Rectal smooth muscle tissue (tissue), 1 donor: ENCODE results near the gene KIF5B.
"Not testable (repeated sequence)": the region's sequence is repeated elsewhere in the genome, so short reads cannot be mapped to it uniquely, and the experiment has no call there.

Experiments
- H3K27ac ChIP-seq: one replicate; pipeline ENCODE4 v1.7.0; 2013; ENCODE audit warnings: low read depth, low read length, inconsistent platforms
- H3K27me3 ChIP-seq: one replicate; pipeline ENCODE4 v1.7.0; 2013; ENCODE audit warnings: low read length; ENCODE audit not compliant: control insufficient read depth, insufficient read depth
- H3K36me3 ChIP-seq: one replicate; pipeline ENCODE4 v1.7.0; 2013; ENCODE audit warnings: low read length; ENCODE audit not compliant: control insufficient read depth, insufficient read depth
- H3K4me1 ChIP-seq: one replicate; pipeline ENCODE4 v1.7.0; 2013; ENCODE audit warnings: low read length; ENCODE audit not compliant: control insufficient read depth, insufficient read depth
- H3K4me3 ChIP-seq: one replicate; pipeline ENCODE4 v1.7.0; 2013; ENCODE audit warnings: low read length
- H3K9ac ChIP-seq: one replicate; pipeline ENCODE4 v1.7.0; 2013; ENCODE audit warnings: low read length

KIF5B gene

DNA sequence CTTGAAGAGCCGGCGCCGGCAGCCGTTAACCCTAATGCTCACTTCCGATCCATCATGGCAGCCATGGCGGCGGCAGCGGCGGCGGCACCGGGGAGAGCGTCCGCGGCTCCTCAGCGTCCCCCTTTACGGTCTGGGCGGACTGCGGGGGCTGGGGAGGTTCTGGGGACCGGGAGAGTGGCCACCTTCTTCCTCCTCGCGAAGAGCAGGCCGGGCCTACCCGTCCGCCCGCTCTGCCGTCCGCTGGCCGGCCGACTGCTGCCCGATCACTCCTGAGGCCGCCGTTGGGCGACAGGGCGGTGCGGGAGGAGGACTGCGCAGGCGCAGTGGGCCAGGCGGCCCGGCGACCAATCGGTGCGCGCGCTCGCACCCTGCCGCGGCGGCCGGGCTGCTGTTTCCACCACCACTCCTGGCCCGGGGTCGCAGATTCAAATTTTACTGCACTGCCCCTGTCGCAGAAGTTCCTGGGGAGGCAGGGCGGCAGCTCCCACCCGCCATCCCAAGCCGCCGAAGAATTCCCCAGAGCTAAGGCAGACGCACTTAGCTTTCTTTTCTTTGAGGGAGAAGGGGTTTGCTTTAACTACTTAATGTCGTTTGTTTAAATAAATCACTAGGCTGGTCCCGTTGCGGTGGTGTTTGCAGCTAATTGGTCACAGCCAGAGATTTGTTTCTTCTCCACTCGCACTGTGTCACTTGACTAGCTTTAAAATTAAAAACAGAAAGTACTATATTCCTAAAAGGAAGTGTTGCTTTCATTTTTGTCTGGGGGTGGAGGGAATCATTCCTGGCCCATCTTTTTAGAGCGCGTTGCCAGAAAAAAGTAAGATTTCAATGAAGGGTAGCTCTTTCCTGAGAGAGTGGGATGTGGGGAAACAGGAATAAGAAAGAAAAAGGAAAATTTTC, at the start of gene KIF5B:
Gene KIF5B, minus strand, starts transcription at position 290 of the 900 bp plus-strand sequence. CDS start 452 bp downstream, outside the sequence.
- no peaks in the 10 kb centered on the region for H3K36me3 ChIP-seq
- H3K27me3 ChIP-seq, result no peaks in the 10 kb centered on the region
- H3K27ac ChIP-seq, result peak within 1 kb of the TSS; percentile 91
- peaks cover 7% of the 10 kb centered on the region for H3K4me1 ChIP-seq
- H3K4me3 ChIP-seq, result peak within 1 kb of the TSS; percentile 90
- peak within 1 kb of the TSS; percentile 71 for H3K9ac ChIP-seq

DNA sequence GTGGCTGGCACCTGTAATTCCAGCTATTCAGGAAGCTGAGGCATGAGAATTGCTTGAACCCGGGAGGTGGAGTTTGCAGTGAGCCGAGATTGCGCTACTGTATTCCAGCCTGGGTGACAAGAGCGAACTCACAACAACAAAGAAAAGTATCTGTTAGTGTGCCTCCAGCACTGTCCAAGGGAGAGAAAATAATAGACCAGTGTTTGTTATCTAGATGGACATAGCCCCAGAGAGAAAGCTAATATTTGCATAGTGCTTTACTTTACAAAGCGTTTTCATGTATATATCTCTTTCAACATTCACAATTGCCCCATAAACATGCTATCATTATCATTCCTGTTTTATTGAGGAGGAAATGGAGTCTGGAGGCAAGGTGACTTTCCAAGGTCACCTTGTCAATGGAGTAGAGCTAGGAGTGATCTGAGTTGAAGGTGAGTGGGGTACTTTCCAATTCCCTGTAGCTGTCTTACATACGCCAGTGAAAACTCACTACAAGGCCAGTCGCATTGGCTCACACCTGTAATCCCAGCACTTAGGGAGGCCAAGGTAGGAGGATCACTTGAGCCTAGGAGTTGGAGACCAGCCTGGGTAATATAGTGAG, 49.7 kb upstream of the KIF5B start:
- H3K27ac ChIP-seq, result no peak overlapping the region
- H3K27me3 ChIP-seq, result no peaks in the 10 kb centered on the region
- no peaks in the 10 kb centered on the region for H3K36me3 ChIP-seq
- H3K4me1 ChIP-seq, result no peaks in the 10 kb centered on the region
- no peak overlapping the region for H3K9ac ChIP-seq
- no peak overlapping the region for H3K4me3 ChIP-seq

DNA sequence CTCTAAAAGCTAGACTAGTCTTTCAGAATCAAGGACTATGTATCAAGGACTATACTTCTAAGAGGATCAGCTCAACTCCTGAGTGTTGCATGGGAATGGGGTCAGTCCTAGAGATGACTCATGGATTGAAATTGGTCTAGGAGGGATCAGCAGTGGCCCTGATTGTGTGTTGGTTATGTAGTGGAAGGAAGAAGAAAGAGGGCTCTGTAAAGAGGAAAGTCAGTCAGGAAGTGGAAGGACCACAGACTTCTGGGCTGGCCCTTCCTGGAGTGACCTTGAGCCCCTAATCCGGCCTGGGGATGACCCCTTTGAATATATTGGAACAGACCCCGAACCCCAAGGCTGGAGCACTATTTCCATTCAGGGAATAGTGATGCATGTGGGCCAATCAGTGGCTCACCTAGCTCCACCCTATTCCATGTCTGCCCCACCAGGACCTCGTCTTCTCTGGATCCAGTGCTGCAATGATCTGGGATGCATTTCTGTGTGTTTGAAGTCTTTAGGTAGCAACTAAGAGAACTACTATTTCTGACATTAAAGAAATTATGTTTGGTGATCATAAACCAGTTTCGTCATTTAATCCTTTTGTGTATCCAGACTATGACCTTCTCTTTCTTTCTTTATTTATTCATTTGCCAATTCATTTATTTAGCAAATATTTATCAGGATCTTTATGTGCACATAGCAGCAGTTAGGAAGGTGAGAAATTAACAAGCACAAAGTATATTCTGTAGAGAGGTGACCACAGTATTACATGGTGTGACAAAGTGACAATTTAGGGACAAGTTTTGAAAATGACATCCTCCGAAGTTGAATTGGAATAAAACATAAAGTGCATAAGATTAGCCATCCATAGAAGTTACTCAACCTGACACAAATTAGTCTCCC, 48.6 kb upstream of the KIF5B start:
- Histone ChIP-seq H3K9ac (no peak overlapping the region), H3K27me3 (no peaks in the 10 kb centered on the region), H3K4me1 (no peaks in the 10 kb centered on the region), H3K36me3 (no peaks in the 10 kb centered on the region), H3K4me3 (no peak overlapping the region), H3K27ac (no peak overlapping the region)

DNA sequence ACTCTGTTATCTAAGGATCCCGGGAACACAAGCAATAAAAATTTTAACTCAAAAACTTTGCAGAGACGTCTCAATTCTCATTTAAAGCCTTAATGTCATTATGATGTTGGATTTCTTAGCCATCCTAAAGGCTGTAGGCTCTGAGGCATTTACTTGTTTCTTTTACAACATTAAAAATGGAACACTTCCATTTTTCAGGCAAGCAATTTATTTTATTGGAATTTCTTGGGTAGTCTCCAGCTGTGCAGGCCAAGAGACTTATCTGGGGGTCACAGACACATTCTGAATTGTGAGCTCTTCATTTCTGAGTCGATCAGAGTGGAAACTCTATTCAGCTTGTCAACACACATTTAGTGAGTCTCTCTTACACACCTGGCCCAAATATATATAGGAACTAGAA, 48.0 kb upstream of the KIF5B start:
- Histone ChIP-seq H3K4me3 (no peak overlapping the region), H3K27ac (no peak overlapping the region), H3K4me1 (no peaks in the 10 kb centered on the region), H3K36me3 (no peaks in the 10 kb centered on the region), H3K9ac (no peak overlapping the region), H3K27me3 (no peaks in the 10 kb centered on the region)

DNA sequence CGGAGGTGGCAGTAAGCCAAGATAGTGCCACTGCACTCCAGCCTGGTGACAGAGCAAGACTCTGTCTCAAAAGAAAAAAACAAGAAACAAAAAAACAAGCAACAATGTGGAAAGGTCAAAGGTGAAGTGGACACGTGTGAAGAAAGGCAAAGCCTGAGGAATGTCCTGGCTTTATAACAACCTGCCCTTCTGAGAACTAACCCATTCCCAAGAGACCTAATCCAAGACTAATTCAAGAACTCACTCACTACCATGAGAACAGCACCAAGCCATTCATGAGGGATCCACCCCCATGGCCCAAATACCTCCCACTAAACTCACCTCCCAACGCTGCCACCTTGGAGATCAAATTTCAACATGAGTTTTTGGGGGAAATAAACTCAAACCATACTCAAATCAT, 47.5 kb upstream of the KIF5B start:
- H3K36me3 ChIP-seq, result no peaks in the 10 kb centered on the region
- H3K4me1 ChIP-seq, result no peaks in the 10 kb centered on the region
- H3K9ac ChIP-seq, result no peak overlapping the region
- no peaks in the 10 kb centered on the region for H3K27me3 ChIP-seq
- H3K27ac ChIP-seq, result no peak overlapping the region
- no peak overlapping the region for H3K4me3 ChIP-seq

DNA sequence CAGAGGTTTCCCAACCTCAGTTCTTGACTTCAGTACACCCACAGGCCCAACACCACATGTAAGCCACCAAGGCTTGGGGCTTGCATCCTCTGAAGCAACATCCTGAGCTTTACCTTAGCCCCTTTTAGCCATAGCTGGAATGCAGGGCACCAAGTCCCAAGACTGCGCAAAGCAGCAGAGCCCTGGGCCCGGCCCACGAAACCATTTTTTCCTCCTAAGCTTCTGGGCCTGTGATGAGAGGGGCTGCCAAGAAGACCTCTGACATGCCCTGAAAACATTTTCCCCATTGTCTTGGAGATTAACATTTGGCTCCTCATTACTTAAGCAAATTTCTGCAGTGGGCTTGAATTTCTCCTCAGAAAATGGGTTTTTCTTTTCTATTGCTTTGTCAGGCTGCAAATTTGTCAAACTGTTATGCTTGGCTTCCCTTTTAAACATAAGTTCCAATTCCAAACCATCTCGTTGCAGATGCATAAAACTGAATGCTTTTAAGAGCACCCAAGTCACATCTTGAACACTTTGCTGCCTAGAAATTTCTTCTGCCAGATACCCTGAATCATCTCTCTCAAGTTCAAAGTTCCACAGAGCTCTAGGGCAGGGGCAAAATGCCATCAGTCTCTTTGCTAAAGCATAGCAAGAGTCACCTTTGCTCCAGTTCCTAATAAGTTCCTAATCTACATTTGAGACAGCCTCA, 42.5 kb upstream of the KIF5B start:
- not testable (repeated sequence) for H3K4me3 ChIP-seq, H3K9ac ChIP-seq, H3K4me1 ChIP-seq, H3K36me3 ChIP-seq, H3K27me3 ChIP-seq, H3K27ac ChIP-seq

DNA sequence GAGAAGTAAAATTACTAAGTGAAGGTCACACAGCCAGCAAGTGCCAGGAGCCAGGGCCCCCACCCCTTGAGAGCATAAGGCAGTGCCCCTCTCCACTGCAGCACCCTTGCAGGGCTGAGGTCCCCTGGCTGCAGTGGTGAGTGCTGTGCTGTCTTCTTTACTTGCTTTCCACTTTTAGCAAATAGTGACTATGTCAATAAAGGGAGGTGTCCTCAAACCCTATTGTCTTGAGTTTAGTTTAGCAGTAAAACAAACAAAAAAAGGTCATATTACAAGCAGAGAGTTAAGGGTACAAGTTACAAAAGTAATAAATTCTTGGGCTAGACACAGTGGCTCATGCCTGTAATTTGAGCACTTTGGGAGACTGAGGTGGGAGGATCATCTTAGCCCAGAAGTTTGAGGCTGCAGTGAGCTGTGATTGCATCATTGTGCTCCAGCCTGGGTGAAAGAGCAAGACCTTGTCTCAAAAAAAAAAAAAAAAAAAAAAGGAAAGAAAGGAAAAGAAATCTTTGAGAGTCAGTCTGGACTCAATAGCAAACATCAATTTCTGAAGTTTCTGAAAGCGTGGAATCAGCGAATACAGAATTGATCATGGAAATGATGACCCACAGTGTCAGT, 39.0 kb upstream of the KIF5B start:
- Histone ChIP-seq H3K36me3 (no peaks in the 10 kb centered on the region), H3K4me1 (no peaks in the 10 kb centered on the region), H3K9ac (no peak overlapping the region), H3K27me3 (peaks cover 2% of the 10 kb centered on the region), H3K4me3 (no peak overlapping the region), H3K27ac (no peak overlapping the region)

DNA sequence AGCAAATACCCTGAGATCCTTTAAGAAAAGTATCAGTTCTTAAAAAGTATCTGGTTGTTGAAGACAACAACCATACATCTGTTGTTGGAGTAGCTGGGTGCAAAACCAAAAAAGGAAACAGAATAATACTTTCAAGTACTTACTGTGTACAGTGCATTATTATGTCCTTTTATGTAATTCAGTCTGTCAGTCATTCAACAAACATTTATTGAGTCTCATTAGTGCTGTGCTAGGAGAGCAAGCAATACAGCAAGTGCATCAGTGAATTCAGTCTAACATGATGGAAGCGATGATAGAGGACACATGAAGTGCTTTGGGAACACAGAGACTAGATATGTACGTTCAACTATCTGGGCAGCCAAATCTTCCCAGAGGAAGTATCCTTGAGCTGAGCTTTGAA, 37.4 kb upstream of the KIF5B start:
- no peaks in the 10 kb centered on the region for H3K4me1 ChIP-seq
- H3K27ac ChIP-seq, result no peak overlapping the region
- no peaks in the 10 kb centered on the region for H3K36me3 ChIP-seq
- no peak overlapping the region for H3K4me3 ChIP-seq
- H3K9ac ChIP-seq, result no peak overlapping the region
- peaks cover 2% of the 10 kb centered on the region for H3K27me3 ChIP-seq

DNA sequence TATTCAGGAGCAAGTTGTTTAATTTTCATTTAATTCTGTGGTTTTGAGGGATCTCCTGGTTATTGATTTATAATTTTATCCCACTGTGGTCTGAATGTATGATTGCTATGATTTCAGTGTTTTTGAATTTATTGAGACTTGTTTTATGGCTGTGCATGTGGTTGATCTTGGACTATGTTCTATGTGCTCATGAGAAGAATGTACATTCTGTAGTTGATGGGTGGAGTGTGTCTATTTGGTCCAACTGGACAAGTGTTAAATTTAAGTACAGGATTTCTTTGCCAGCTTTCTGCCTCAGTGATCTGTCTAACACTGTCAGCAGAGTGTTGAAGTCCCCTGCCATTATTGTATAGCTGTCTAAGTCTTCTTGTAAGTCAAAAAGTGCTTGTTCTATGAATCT, 34.8 kb upstream of the KIF5B start:
- Histone ChIP-seq H3K27ac (no peak overlapping the region), H3K9ac (no peak overlapping the region), H3K27me3 (peaks cover 2% of the 10 kb centered on the region), H3K36me3 (no peaks in the 10 kb centered on the region), H3K4me3 (no peak overlapping the region), H3K4me1 (no peaks in the 10 kb centered on the region)

DNA sequence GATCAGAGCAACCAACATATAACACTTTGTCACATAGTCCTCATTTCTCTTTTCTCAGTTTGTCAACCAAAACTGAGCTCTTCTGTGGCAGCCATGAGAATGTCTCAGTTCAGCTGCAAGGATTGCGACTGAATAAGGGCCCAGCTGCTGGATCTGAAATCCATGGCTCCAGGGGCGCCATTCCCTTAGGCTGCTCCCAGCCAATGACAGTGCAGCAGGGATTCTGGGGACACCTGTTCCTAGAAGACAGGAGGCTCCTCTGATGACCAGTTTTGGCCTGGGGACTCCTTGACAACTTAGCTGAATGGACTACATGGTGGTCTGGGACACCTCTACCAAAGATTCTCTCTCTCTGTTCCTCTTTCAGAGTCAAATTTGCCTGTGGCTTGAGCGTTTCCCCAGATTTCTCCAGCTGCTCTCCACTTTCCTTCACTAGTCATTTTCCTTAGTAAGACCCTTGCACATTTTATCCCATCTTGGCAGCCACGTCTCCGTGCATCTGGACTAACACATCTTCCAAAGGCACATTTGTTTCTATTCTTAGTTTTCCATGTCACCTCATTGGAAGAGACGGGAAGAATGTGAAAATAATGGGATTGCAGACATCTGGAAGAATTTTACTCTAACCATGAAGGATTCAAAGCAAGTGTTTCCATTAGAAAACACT, 28.1 kb upstream of the KIF5B start:
- no peak overlapping the region for H3K9ac ChIP-seq
- H3K27me3 ChIP-seq, result no peaks in the 10 kb centered on the region
- H3K4me3 ChIP-seq, result no peak overlapping the region
- no peaks in the 10 kb centered on the region for H3K4me1 ChIP-seq
- no peak overlapping the region for H3K27ac ChIP-seq
- no peaks in the 10 kb centered on the region for H3K36me3 ChIP-seq

DNA sequence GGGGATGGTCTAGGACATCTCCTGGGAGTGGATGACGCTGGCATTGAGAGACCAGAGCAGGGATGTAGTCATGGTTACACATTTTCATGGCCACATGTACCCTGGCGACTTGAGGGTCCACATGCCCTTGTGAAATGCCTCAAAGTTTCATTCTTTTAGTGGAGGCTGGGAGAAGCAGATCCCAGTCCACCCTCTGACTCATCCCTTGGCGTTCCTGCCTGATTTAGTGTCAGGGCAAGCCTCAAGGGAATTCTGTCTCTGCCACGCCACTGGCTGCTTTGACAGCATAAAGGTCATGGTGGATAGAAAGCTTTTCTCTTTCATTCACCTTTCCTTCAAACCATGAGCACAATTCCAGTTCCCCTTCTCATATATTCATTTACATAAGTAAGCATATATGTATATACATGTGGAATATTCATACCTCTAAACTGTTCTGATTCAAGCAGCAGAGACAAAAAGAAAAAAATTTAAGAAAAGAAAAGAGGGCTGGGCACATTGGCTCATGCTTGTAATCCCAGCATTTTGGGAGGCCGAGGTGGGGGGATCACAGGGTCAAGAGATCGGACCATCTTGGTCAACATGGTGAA, 21.8 kb upstream of the KIF5B start:
- Histone ChIP-seq H3K27me3 (no peaks in the 10 kb centered on the region), H3K4me3 (no peak overlapping the region), H3K9ac (no peak overlapping the region), H3K4me1 (no peaks in the 10 kb centered on the region), H3K36me3 (no peaks in the 10 kb centered on the region), H3K27ac (no peak overlapping the region)
